Neural progenitor cell (in vitro differentiated cells): ENCODE measurements around the gene MUC22. TPM values are rescaled to one million over a fixed set of nuclear protein-coding genes. Genes with fewer than 3 reads are reported as not detected.
"Not testable (repeated sequence)": the region's sequence is repeated elsewhere in the genome, so short reads cannot be mapped to it uniquely, and the experiment has no call there.

Source experiments
- DNase-seq: peaks from one replicate; pipeline ENCODE4 v3.0.0-alpha.2; 2016; ENCODE audit warnings: low spot score
- H2AFZ ChIP-seq: fragments of 200-600 bp; sonication (generic); replicated peaks from 2 replicates; pipeline ENCODE4 v1.6.1; 2016; ENCODE audit warnings: antibody characterized with exemption
- H3F3A ChIP-seq: fragments of 200-600 bp; sonication (generic); 2 replicates; pipeline ENCODE4 v1.6.1; 2016; ENCODE audit warnings: antibody characterized with exemption, low read depth
- H3K27ac ChIP-seq: fragments of 200-600 bp; sonication (generic); 2 replicates; pipeline ENCODE4 v1.5.1; 2016; ENCODE audit warnings: mild to moderate bottlenecking
- H3K27me3 ChIP-seq: fragments of 200-600 bp; sonication (generic); 2 replicates; pipeline ENCODE4 v1.6.1; 2016; ENCODE audit warnings: mild to moderate bottlenecking, moderate library complexity
- H3K36me3 ChIP-seq: fragments of 200-600 bp; sonication (generic); 2 replicates; pipeline ENCODE4 v1.5.1; 2016
- H3K4me1 ChIP-seq: fragments of 200-600 bp; sonication (generic); 2 replicates; pipeline ENCODE4 v1.6.1; 2016; ENCODE audit warnings: mixed run types
- H3K4me2 ChIP-seq: fragments of 200-600 bp; sonication (generic); 2 replicates; pipeline ENCODE4 v1.6.1; 2016
- H3K4me3 ChIP-seq: fragments of 200-600 bp; sonication (generic); 2 replicates; pipeline ENCODE4 v1.5.1; 2016
- H3K79me2 ChIP-seq: fragments of 200-600 bp; sonication (generic); 2 replicates; pipeline ENCODE4 v1.6.1; 2016; ENCODE audit warnings: low read depth
- H3K9ac ChIP-seq: fragments of 200-600 bp; sonication (generic); 2 replicates; pipeline ENCODE4 v1.6.1; 2016
- H3K9me3 ChIP-seq: fragments of 200-600 bp; sonication (generic); 2 replicates; pipeline ENCODE4 v1.5.1; 2016; ENCODE audit warnings: low read depth
- H4K20me1 ChIP-seq: fragments of 200-600 bp; sonication (generic); 2 replicates; pipeline ENCODE4 v1.6.1; 2016; ENCODE audit warnings: low read depth
- H3K27ac Mint-ChIP-seq: 3 replicates; pipeline ENCODE4 v1.8.0; 2021; ENCODE audit warnings: mixed read lengths
- H3K27me3 Mint-ChIP-seq: 2 replicates; pipeline ENCODE4 v1.8.0; 2022; ENCODE audit warnings: low read depth, mild to moderate bottlenecking, inconsistent platforms, moderate library complexity, mixed read lengths; ENCODE audit not compliant: insufficient read depth
- H3K36me3 Mint-ChIP-seq: 3 replicates; pipeline ENCODE4 v1.8.0; 2021; ENCODE audit warnings: mixed read lengths
- H3K4me1 Mint-ChIP-seq: 3 replicates; pipeline ENCODE4 v1.8.0; 2021; ENCODE audit warnings: mixed read lengths
- H3K4me3 Mint-ChIP-seq: 3 replicates; pipeline ENCODE4 v1.8.0; 2021; ENCODE audit warnings: mild to moderate bottlenecking, moderate library complexity, mixed read lengths
- H3K9me3 Mint-ChIP-seq: 3 replicates; pipeline ENCODE4 v1.8.0; 2020; ENCODE audit warnings: mixed read lengths
- EZH2 ChIP-seq: fragments of 200-600 bp; sonication (generic); IDR thresholded peaks from 2 replicates; pipeline ENCODE4 v1.6.1; 2017; ENCODE audit warnings: antibody characterized with exemption, mild to moderate bottlenecking, moderate library complexity
- EZH2phosphoT487 ChIP-seq: fragments of 200-600 bp; sonication (generic); IDR thresholded peaks from 2 replicates; pipeline ENCODE4 v1.6.1; 2017; ENCODE audit warnings: antibody characterized with exemption
- total RNA-seq: library from RNA; depleted of rRNA; stranded (reverse); fragments of >200 nt; gene quantifications from 2 replicates; pipeline ENCODE4 v1.2.3, GENCODE V29; 2015; ENCODE audit warnings: low replicate concordance
- TF ChIP-seq, protein P1 (sequence below): fragments of 200-600 bp; sonication (generic); IDR thresholded peaks from 2 replicates; pipeline ENCODE4 v1.5.1; 2017; ENCODE audit warnings: antibody characterized with exemption, mild to moderate bottlenecking

Gene MUC22
- total RNA-seq, 1 donor from 2014 or later, result not detected

DNA sequence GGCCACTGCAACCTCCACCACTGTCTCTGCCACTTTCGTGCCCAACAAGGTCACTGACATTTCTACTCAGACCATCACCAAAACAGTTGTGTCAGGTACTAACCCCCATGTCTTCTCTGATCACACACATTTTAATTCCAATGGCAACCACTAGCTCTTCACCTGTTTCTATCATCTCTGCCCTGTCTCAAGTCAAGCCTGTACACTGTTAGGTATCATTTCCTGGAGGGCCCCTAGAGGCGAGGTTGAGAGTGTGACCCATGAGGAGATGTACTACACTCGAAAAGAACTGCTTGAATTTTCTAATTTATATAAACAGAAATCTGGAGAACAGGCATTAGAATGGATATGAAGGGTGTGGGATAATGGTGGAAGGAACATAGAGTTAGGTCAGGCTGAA, 44.1 kb upstream of the MUC22 start:
- H3K9me3 Mint-ChIP-seq, result peaks cover 4% of the 10 kb centered on the region

DNA sequence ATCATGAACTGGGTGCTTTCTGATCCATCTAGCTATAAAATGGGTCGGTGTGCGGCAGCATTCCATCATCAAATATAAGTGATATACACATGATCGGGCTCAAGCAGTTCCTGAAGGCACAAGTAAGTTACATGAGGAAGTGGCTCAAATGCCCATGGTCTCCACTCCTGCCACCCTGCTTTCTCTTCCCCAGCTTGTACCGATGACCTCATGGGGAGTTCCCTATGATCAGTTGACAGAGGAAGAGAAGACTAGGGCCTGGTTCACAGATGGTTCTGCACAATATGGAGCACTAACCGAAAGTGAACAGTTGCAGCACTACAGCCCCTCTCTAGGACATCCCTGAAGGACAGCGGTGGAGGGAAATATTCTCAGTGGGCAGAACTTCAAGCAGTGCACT, 41.1 kb upstream of the MUC22 start:
- not testable (repeated sequence) for H3F3A ChIP-seq, H3K4me3 ChIP-seq, H3K4me3 Mint-ChIP-seq, H4K20me1 ChIP-seq, H3K27ac ChIP-seq, H3K4me1 ChIP-seq, H3K9me3 ChIP-seq, H3K79me2 ChIP-seq, H3K36me3 ChIP-seq, H2AFZ ChIP-seq, H3K9me3 Mint-ChIP-seq, H3K27me3 Mint-ChIP-seq, H3K36me3 Mint-ChIP-seq, DNase-seq, H3K4me2 ChIP-seq, H3K27ac Mint-ChIP-seq, H3K4me1 Mint-ChIP-seq, H3K9ac ChIP-seq, H3K27me3 ChIP-seq

More for the DNA sequence above, 44.1 kb upstream of the MUC22 start:
- no peak overlapping the region for H3K4me2 ChIP-seq
- no peaks in the 10 kb centered on the region for H3K27me3 ChIP-seq
- no peak overlapping the region for H3K4me3 ChIP-seq
- H4K20me1 ChIP-seq, result no peaks in the 10 kb centered on the region
- TF ChIP-seq, protein P1, sequence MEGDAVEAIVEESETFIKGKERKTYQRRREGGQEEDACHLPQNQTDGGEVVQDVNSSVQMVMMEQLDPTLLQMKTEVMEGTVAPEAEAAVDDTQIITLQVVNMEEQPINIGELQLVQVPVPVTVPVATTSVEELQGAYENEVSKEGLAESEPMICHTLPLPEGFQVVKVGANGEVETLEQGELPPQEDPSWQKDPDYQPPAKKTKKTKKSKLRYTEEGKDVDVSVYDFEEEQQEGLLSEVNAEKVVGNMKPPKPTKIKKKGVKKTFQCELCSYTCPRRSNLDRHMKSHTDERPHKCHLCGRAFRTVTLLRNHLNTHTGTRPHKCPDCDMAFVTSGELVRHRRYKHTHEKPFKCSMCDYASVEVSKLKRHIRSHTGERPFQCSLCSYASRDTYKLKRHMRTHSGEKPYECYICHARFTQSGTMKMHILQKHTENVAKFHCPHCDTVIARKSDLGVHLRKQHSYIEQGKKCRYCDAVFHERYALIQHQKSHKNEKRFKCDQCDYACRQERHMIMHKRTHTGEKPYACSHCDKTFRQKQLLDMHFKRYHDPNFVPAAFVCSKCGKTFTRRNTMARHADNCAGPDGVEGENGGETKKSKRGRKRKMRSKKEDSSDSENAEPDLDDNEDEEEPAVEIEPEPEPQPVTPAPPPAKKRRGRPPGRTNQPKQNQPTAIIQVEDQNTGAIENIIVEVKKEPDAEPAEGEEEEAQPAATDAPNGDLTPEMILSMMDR, result no peak
- TF ChIP-seq EZH2phosphoT487, result no peak
- no peak for TF ChIP-seq EZH2
- H3K36me3 Mint-ChIP-seq, result no peaks in the 10 kb centered on the region
- no peak overlapping the region for H3K9ac ChIP-seq
- H3F3A ChIP-seq, result no peaks in the 10 kb centered on the region
- no peak overlapping the region for H3K27ac ChIP-seq
- no peak overlapping the region for H2AFZ ChIP-seq
- no peak for DNase-seq
- H3K27me3 Mint-ChIP-seq, result peaks cover 6% of the 10 kb centered on the region
- no peak overlapping the region for H3K27ac Mint-ChIP-seq
- no peaks in the 10 kb centered on the region for H3K4me1 ChIP-seq
- no peaks in the 10 kb centered on the region for H3K36me3 ChIP-seq
- H3K9me3 ChIP-seq, result no peaks in the 10 kb centered on the region
- peaks cover 3% of the 10 kb centered on the region for H3K4me1 Mint-ChIP-seq
- no peak overlapping the region for H3K4me3 Mint-ChIP-seq
- H3K79me2 ChIP-seq, result no peaks in the 10 kb centered on the region

DNA sequence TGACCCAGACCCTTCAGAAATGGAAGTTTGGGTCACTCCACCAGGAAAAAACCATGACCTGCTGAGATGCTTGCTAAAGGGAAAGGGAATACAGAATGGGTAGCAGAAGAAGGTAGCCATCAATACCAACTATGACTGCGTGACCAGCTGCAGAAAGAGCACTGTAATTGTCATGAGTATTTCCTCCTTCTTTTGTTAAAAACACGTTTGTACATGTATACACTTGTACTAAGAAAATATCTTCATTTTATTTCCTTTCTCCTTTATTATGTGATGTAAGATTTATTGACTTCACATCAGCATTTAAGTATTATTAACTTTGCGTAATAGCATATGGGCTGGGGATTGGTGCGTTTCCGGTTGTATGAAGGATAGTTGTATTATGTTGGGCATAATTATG, 39.3 kb upstream of the MUC22 start:
- Histone ChIP-seq H3K9ac (no peak overlapping the region), H3K27ac (no peak overlapping the region), H3K9me3 (no peaks in the 10 kb centered on the region), H3F3A (no peaks in the 10 kb centered on the region), H3K4me2 (no peak overlapping the region), H4K20me1 (no peaks in the 10 kb centered on the region), H3K4me1 (no peaks in the 10 kb centered on the region), H3K79me2 (no peaks in the 10 kb centered on the region), H3K27me3 (no peaks in the 10 kb centered on the region), H2AFZ (no peak overlapping the region), H3K36me3 (no peaks in the 10 kb centered on the region), H3K4me3 (no peak overlapping the region)
- Mint-ChIP-seq H3K36me3 (no peaks in the 10 kb centered on the region), H3K27ac (no peak overlapping the region), H3K9me3 (peaks cover 2% of the 10 kb centered on the region), H3K4me1 (no peaks in the 10 kb centered on the region), H3K27me3 (peaks cover 3% of the 10 kb centered on the region), H3K4me3 (no peak overlapping the region)
- DNase-seq, result no peak
- TF ChIP-seq EZH2phosphoT487 (no peak), EZH2 (no peak)
- TF ChIP-seq, protein P1, result no peak

DNA sequence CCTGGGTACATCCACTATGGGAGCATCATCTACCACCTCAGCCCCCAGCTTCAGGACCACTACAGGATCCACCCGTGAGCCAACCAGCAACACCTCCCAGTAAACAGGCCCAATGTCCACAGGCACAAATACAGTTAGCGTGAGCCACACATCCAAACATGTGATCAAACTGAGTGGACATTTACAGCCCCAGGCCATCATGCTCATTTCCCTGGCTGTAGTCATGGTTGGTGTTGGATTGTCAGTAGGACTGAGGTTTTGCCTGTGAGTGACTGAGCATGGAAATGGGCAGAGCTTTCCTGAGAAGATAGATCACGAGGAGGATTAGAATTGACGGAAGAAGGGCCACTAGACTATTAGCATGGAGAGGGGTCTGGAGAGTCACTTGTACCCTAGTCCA, 37.5 kb upstream of the MUC22 start:
- H2AFZ ChIP-seq, result no peak overlapping the region
- H3K4me1 ChIP-seq, result no peaks in the 10 kb centered on the region
- Mint-ChIP-seq H3K9me3 (no peaks in the 10 kb centered on the region), H3K4me1 (no peaks in the 10 kb centered on the region), H3K36me3 (no peaks in the 10 kb centered on the region), H3K4me3 (no peak overlapping the region), H3K27me3 (peaks cover 5% of the 10 kb centered on the region), H3K27ac (no peak overlapping the region)
- no peak overlapping the region for H3K9ac ChIP-seq
- H3K4me2 ChIP-seq, result no peak overlapping the region
- H3K36me3 ChIP-seq, result no peaks in the 10 kb centered on the region
- no peaks in the 10 kb centered on the region for H3K79me2 ChIP-seq
- H3K27ac ChIP-seq, result no peak overlapping the region
- no peak overlapping the region for H3K4me3 ChIP-seq
- no peaks in the 10 kb centered on the region for H3K27me3 ChIP-seq
- H4K20me1 ChIP-seq, result no peaks in the 10 kb centered on the region
- H3F3A ChIP-seq, result no peaks in the 10 kb centered on the region
- TF ChIP-seq, protein P1, result no peak
- TF ChIP-seq EZH2 (no peak), EZH2phosphoT487 (no peak)
- no peaks in the 10 kb centered on the region for H3K9me3 ChIP-seq
- DNase-seq, result no peak
